ENCODE measurements around the gene CLEC19A. TPM values are rescaled to one million over a fixed set of nuclear protein-coding genes. Genes with fewer than 3 reads are reported as not detected.

The CLEC19A gene
- total and polyA plus RNA-seq, 2 experiments from 2014 or later = not detected

GRCh38 chr16:19331794-19332193 is 46.3 kb downstream of the CLEC19A start:
- H3F3A ChIP-seq (replicated peaks; ENCODE audit: low read depth) = no peaks in the 10 kb centered on the region
- no peak overlapping the region for H3K4me3 ChIP-seq
- ATAC-seq (no peak), DNase-seq (ENCODE audit: low spot score) (no peak)
- TF ChIP-seq, protein P1, sequence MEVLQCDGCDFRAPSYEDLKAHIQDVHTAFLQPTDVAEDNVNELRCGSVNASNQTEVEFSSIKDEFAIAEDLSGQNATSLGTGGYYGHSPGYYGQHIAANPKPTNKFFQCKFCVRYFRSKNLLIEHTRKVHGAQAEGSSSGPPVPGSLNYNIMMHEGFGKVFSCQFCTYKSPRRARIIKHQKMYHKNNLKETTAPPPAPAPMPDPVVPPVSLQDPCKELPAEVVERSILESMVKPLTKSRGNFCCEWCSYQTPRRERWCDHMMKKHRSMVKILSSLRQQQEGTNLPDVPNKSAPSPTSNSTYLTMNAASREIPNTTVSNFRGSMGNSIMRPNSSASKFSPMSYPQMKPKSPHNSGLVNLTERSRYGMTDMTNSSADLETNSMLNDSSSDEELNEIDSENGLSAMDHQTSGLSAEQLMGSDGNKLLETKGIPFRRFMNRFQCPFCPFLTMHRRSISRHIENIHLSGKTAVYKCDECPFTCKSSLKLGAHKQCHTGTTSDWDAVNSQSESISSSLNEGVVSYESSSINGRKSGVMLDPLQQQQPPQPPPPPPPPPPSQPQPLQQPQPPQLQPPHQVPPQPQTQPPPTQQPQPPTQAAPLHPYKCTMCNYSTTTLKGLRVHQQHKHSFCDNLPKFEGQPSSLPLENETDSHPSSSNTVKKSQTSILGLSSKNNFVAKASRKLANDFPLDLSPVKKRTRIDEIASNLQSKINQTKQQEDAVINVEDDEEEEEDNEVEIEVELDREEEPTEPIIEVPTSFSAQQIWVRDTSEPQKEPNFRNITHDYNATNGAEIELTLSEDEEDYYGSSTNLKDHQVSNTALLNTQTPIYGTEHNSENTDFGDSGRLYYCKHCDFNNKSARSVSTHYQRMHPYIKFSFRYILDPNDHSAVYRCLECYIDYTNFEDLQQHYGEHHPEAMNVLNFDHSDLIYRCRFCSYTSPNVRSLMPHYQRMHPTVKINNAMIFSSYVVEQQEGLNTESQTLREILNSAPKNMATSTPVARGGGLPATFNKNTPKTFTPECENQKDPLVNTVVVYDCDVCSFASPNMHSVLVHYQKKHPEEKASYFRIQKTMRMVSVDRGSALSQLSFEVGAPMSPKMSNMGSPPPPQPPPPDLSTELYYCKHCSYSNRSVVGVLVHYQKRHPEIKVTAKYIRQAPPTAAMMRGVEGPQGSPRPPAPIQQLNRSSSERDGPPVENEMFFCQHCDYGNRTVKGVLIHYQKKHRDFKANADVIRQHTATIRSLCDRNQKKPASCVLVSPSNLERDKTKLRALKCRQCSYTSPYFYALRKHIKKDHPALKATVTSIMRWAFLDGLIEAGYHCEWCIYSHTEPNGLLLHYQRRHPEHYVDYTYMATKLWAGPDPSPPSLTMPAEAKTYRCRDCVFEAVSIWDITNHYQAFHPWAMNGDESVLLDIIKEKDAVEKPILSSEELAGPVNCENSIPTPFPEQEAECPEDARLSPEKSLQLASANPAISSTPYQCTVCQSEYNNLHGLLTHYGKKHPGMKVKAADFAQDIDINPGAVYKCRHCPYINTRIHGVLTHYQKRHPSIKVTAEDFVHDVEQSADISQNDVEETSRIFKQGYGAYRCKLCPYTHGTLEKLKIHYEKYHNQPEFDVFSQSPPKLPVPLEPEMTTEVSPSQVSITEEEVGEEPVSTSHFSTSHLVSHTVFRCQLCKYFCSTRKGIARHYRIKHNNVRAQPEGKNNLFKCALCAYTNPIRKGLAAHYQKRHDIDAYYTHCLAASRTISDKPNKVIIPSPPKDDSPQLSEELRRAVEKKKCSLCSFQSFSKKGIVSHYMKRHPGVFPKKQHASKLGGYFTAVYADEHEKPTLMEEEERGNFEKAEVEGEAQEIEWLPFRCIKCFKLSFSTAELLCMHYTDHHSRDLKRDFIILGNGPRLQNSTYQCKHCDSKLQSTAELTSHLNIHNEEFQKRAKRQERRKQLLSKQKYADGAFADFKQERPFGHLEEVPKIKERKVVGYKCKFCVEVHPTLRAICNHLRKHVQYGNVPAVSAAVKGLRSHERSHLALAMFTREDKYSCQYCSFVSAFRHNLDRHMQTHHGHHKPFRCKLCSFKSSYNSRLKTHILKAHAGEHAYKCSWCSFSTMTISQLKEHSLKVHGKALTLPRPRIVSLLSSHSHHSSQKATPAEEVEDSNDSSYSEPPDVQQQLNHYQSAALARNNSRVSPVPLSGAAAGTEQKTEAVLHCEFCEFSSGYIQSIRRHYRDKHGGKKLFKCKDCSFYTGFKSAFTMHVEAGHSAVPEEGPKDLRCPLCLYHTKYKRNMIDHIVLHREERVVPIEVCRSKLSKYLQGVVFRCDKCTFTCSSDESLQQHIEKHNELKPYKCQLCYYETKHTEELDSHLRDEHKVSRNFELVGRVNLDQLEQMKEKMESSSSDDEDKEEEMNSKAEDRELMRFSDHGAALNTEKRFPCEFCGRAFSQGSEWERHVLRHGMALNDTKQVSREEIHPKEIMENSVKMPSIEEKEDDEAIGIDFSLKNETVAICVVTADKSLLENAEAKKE (CRISPR knock-in tag; IDR thresholded peaks at IDR 0.05) = no peak
- no peak for TF ChIP-seq ETS1 (IDR thresholded peaks at IDR 0.05)
- TF ChIP-seq ZNF331 (CRISPR knock-in tag; IDR thresholded peaks at IDR 0.05; ENCODE audit: low read depth) = no peak
- TF ChIP-seq CTCF (conservative IDR thresholded peaks at IDR 0.05; ENCODE audit: low read depth in 2 of 2) = no peak
- TF ChIP-seq NANOG (IDR thresholded peaks at IDR 0.05; ENCODE audit: borderline replicate concordance) = no peak
- TF ChIP-seq EZH2 (IDR thresholded peaks at IDR 0.05; ENCODE audit: low read depth, unreplicated experiment) = no peak
- no peak for TF ChIP-seq STAT1 (IDR thresholded peaks at IDR 0.05; ENCODE audit: unreplicated experiment)
- TF ChIP-seq POLR2AphosphoS5 (IDR thresholded peaks at IDR 0.05; ENCODE audit: low read depth) = no peak
- no peak for TF ChIP-seq JUNB (IDR thresholded peaks at IDR 0.05; ENCODE audit: unreplicated experiment)
- TF ChIP-seq, protein P2, sequence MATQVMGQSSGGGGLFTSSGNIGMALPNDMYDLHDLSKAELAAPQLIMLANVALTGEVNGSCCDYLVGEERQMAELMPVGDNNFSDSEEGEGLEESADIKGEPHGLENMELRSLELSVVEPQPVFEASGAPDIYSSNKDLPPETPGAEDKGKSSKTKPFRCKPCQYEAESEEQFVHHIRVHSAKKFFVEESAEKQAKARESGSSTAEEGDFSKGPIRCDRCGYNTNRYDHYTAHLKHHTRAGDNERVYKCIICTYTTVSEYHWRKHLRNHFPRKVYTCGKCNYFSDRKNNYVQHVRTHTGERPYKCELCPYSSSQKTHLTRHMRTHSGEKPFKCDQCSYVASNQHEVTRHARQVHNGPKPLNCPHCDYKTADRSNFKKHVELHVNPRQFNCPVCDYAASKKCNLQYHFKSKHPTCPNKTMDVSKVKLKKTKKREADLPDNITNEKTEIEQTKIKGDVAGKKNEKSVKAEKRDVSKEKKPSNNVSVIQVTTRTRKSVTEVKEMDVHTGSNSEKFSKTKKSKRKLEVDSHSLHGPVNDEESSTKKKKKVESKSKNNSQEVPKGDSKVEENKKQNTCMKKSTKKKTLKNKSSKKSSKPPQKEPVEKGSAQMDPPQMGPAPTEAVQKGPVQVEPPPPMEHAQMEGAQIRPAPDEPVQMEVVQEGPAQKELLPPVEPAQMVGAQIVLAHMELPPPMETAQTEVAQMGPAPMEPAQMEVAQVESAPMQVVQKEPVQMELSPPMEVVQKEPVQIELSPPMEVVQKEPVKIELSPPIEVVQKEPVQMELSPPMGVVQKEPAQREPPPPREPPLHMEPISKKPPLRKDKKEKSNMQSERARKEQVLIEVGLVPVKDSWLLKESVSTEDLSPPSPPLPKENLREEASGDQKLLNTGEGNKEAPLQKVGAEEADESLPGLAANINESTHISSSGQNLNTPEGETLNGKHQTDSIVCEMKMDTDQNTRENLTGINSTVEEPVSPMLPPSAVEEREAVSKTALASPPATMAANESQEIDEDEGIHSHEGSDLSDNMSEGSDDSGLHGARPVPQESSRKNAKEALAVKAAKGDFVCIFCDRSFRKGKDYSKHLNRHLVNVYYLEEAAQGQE (IDR thresholded peaks at IDR 0.05; ENCODE audit: unreplicated experiment) = no peak
- no peak for TF ChIP-seq CREB1 (CRISPR knock-in tag; IDR thresholded peaks at IDR 0.05; ENCODE audit: low read depth)
- no peak for TF ChIP-seq ZNF114 (CRISPR knock-in tag; IDR thresholded peaks at IDR 0.05)
- no peak overlapping the region for H3K4me2 ChIP-seq
- H4K20me1 ChIP-seq (replicated peaks; ENCODE audit: insufficient read depth) = no peaks in the 10 kb centered on the region
- Mint-ChIP-seq H3K9me3 (peaks cover 19% of the 10 kb centered on the region; the same call in 2 of the 3 replicates), H3K27me3 (ENCODE audit: insufficient read depth, low read depth, poor library complexity) (peaks cover 2% of the 10 kb centered on the region), H3K36me3 (ENCODE audit: low read depth) (peaks cover 5% of the 10 kb centered on the region; the same call in 2 of the 3 replicates), H3K4me3 (no peak overlapping the region), H3K4me1 (peaks cover 6% of the 10 kb centered on the region; the same call in 2 of the 3 replicates), H3K27ac (no peak overlapping the region)
- no peak overlapping the region for H2AFZ ChIP-seq
- no peaks in the 10 kb centered on the region for H3K9me2 ChIP-seq (ENCODE audit: insufficient read depth)
- no peaks in the 10 kb centered on the region for H3K27me3 ChIP-seq (ENCODE audit: insufficient read depth)
- H3K36me3 ChIP-seq (ENCODE audit: insufficient read depth) = no peaks in the 10 kb centered on the region
- H3K79me2 ChIP-seq (replicated peaks; ENCODE audit: insufficient read depth) = no peaks in the 10 kb centered on the region
- H3K27ac ChIP-seq (ENCODE audit: low read depth) = no peak overlapping the region
- H3K4me1 ChIP-seq (ENCODE audit: insufficient read depth) = peaks cover 11% of the 10 kb centered on the region; the same call in 1 of the 2 replicates
